ENCODE results near the gene FRMD5. TPM values are rescaled to one million over a fixed set of nuclear protein-coding genes. Genes with fewer than 3 reads are reported as not detected.
A peak's percentile ranks its signal among the peaks of the same experiment; 100 is the strongest.
"Not testable (repeated sequence)": the region's sequence is repeated elsewhere in the genome, so short reads cannot be mapped to it uniquely, and the experiment has no call there.

The FRMD5 gene
- 0.22 and 0.25 TPM in 2 replicates for total RNA-seq (2012; rRNA removed)

GRCh38 chr15:44195151-44195740 lies at the start of gene FRMD5:
FRMD5 (minus strand) TSS chr15:44195271.
- Histone ChIP-seq H3K4me1 (ENCODE audit: control insufficient read depth, insufficient read depth, low read length) (peaks cover 18% of the 10 kb centered on the region), H3K27me3 (ENCODE audit: control insufficient read depth, insufficient read depth, low read length) (peaks cover 6% of the 10 kb centered on the region), H3K36me3 (ENCODE audit: insufficient read depth, low read length) (no peaks in the 10 kb centered on the region), H3K9me3 (replicated peaks; ENCODE audit: low read length) (no peaks in the 10 kb centered on the region), H3K4me3 (ENCODE audit: low read length) (peak within 1 kb of the TSS; percentile 85), H3K9ac (ENCODE audit: low read depth, low read length) (no peak within 1 kb of the TSS), H3K4me2 (ENCODE audit: low read length) (peak within 1 kb of the TSS; percentile 98)

GRCh38 chr15:44243829-44244228 lies 48.8 kb upstream of the FRMD5 start:
- H3K9me3 ChIP-seq (replicated peaks; ENCODE audit: low read length), result no peaks in the 10 kb centered on the region

GRCh38 chr15:44243141-44243540 lies 48.1 kb upstream of the FRMD5 start:
- peaks cover 4% of the 10 kb centered on the region for H3K27me3 ChIP-seq (ENCODE audit: control insufficient read depth, insufficient read depth, low read length)
- no peak overlapping the region for H3K4me2 ChIP-seq (ENCODE audit: low read length)
- no peaks in the 10 kb centered on the region for H3K9me3 ChIP-seq (replicated peaks; ENCODE audit: low read length)
- no peaks in the 10 kb centered on the region for H3K4me1 ChIP-seq (ENCODE audit: control insufficient read depth, insufficient read depth, low read length)
- no peak overlapping the region for H3K4me3 ChIP-seq (ENCODE audit: low read length)
- H3K9ac ChIP-seq (ENCODE audit: low read depth, low read length), result no peak overlapping the region
- no peaks in the 10 kb centered on the region for H3K36me3 ChIP-seq (ENCODE audit: insufficient read depth, low read length)

More at GRCh38 chr15:44243829-44244228, 48.8 kb upstream of the FRMD5 start:
- Histone ChIP-seq H3K4me1 (ENCODE audit: control insufficient read depth, insufficient read depth, low read length) (no peaks in the 10 kb centered on the region), H3K4me3 (ENCODE audit: low read length) (no peak overlapping the region), H3K4me2 (ENCODE audit: low read length) (no peak overlapping the region), H3K9ac (ENCODE audit: low read depth, low read length) (no peak overlapping the region), H3K36me3 (ENCODE audit: insufficient read depth, low read length) (no peaks in the 10 kb centered on the region), H3K27me3 (ENCODE audit: control insufficient read depth, insufficient read depth, low read length) (peaks cover 4% of the 10 kb centered on the region)

- no peaks in the 10 kb centered on the region for H3K9me3 ChIP-seq (replicated peaks; ENCODE audit: low read length)
- H3K9ac ChIP-seq (ENCODE audit: low read depth, low read length), result no peak overlapping the region
- no peaks in the 10 kb centered on the region for H3K4me1 ChIP-seq (ENCODE audit: control insufficient read depth, insufficient read depth, low read length)
- H3K4me3 ChIP-seq (ENCODE audit: low read length), result no peak overlapping the region
- no peak overlapping the region for H3K4me2 ChIP-seq (ENCODE audit: low read length)
- no peaks in the 10 kb centered on the region for H3K36me3 ChIP-seq (ENCODE audit: insufficient read depth, low read length)
- peaks cover 6% of the 10 kb centered on the region for H3K27me3 ChIP-seq (ENCODE audit: control insufficient read depth, insufficient read depth, low read length)
These were observed 36.8 kb upstream of the FRMD5 start for GRCh38 chr15:44231842-44232241.

- not testable (repeated sequence) for H3K36me3 ChIP-seq (ENCODE audit: insufficient read depth, low read length); H3K9ac ChIP-seq (ENCODE audit: low read depth, low read length); H3K4me2 ChIP-seq (ENCODE audit: low read length)
These were observed 34.2 kb upstream of the FRMD5 start for GRCh38 chr15:44229301-44229700.

GRCh38 chr15:44227584-44227983 lies 32.5 kb upstream of the FRMD5 start:
- peaks cover 5% of the 10 kb centered on the region for H3K27me3 ChIP-seq (ENCODE audit: control insufficient read depth, insufficient read depth, low read length)
- H3K4me1 ChIP-seq (ENCODE audit: control insufficient read depth, insufficient read depth, low read length), result no peaks in the 10 kb centered on the region
- H3K9me3 ChIP-seq (replicated peaks; ENCODE audit: low read length), result no peaks in the 10 kb centered on the region
- H3K4me2 ChIP-seq (ENCODE audit: low read length), result no peak overlapping the region
- no peaks in the 10 kb centered on the region for H3K36me3 ChIP-seq (ENCODE audit: insufficient read depth, low read length)
- no peak overlapping the region for H3K9ac ChIP-seq (ENCODE audit: low read depth, low read length)
- no peak overlapping the region for H3K4me3 ChIP-seq (ENCODE audit: low read length)

More at GRCh38 chr15:44229301-44229700, 34.2 kb upstream of the FRMD5 start:
- not testable (repeated sequence) for H3K27me3 ChIP-seq (ENCODE audit: control insufficient read depth, insufficient read depth, low read length); H3K4me3 ChIP-seq (ENCODE audit: low read length); H3K9me3 ChIP-seq (replicated peaks; ENCODE audit: low read length); H3K4me1 ChIP-seq (ENCODE audit: control insufficient read depth, insufficient read depth, low read length)

- H3K4me3 ChIP-seq (ENCODE audit: low read length); H3K27me3 ChIP-seq (ENCODE audit: control insufficient read depth, insufficient read depth, low read length); H3K9me3 ChIP-seq (replicated peaks; ENCODE audit: low read length); H3K36me3 ChIP-seq (ENCODE audit: insufficient read depth, low read length); H3K9ac ChIP-seq (ENCODE audit: low read depth, low read length); H3K4me2 ChIP-seq (ENCODE audit: low read length); H3K4me1 ChIP-seq (ENCODE audit: control insufficient read depth, insufficient read depth, low read length): not testable (repeated sequence)
These were observed 31.9 kb upstream of the FRMD5 start for GRCh38 chr15:44227001-44227400.

- H3K36me3 ChIP-seq (ENCODE audit: insufficient read depth, low read length), result no peaks in the 10 kb centered on the region
- H3K27me3 ChIP-seq (ENCODE audit: control insufficient read depth, insufficient read depth, low read length), result peaks cover 5% of the 10 kb centered on the region
- H3K4me3 ChIP-seq (ENCODE audit: low read length), result no peak overlapping the region
- no peak overlapping the region for H3K9ac ChIP-seq (ENCODE audit: low read depth, low read length)
- peaks cover 4% of the 10 kb centered on the region for H3K4me1 ChIP-seq (ENCODE audit: control insufficient read depth, insufficient read depth, low read length)
- no peaks in the 10 kb centered on the region for H3K9me3 ChIP-seq (replicated peaks; ENCODE audit: low read length)
- no peak overlapping the region for H3K4me2 ChIP-seq (ENCODE audit: low read length)
These were observed 27.4 kb upstream of the FRMD5 start for GRCh38 chr15:44222478-44222877.

- H3K27me3 ChIP-seq (ENCODE audit: control insufficient read depth, insufficient read depth, low read length), result no peaks in the 10 kb centered on the region
- H3K9ac ChIP-seq (ENCODE audit: low read depth, low read length), result no peak overlapping the region
- no peaks in the 10 kb centered on the region for H3K36me3 ChIP-seq (ENCODE audit: insufficient read depth, low read length)
- H3K4me3 ChIP-seq (ENCODE audit: low read length), result no peak overlapping the region
- no peaks in the 10 kb centered on the region for H3K9me3 ChIP-seq (replicated peaks; ENCODE audit: low read length)
- H3K4me2 ChIP-seq (ENCODE audit: low read length), result no peak overlapping the region
- peaks cover 7% of the 10 kb centered on the region for H3K4me1 ChIP-seq (ENCODE audit: control insufficient read depth, insufficient read depth, low read length)
These were observed 24.0 kb upstream of the FRMD5 start for GRCh38 chr15:44219073-44219472.

- Histone ChIP-seq H3K4me2 (ENCODE audit: low read length) (no peak overlapping the region), H3K4me1 (ENCODE audit: control insufficient read depth, insufficient read depth, low read length) (peaks cover 7% of the 10 kb centered on the region), H3K27me3 (ENCODE audit: control insufficient read depth, insufficient read depth, low read length) (no peaks in the 10 kb centered on the region), H3K36me3 (ENCODE audit: insufficient read depth, low read length) (no peaks in the 10 kb centered on the region), H3K9me3 (replicated peaks; ENCODE audit: low read length) (no peaks in the 10 kb centered on the region), H3K4me3 (ENCODE audit: low read length) (no peak overlapping the region), H3K9ac (ENCODE audit: low read depth, low read length) (no peak overlapping the region)
These were observed 21.9 kb upstream of the FRMD5 start for GRCh38 chr15:44216958-44217357.

GRCh38 chr15:44215594-44215993 lies 20.5 kb upstream of the FRMD5 start:
- Histone ChIP-seq H3K4me3 (ENCODE audit: low read length) (no peak overlapping the region), H3K9me3 (replicated peaks; ENCODE audit: low read length) (no peaks in the 10 kb centered on the region), H3K36me3 (ENCODE audit: insufficient read depth, low read length) (no peaks in the 10 kb centered on the region)

GRCh38 chr15:44208956-44209355 lies 13.9 kb upstream of the FRMD5 start:
- no peak overlapping the region for H3K4me2 ChIP-seq (ENCODE audit: low read length)
- no peaks in the 10 kb centered on the region for H3K36me3 ChIP-seq (ENCODE audit: insufficient read depth, low read length)
- peaks cover 9% of the 10 kb centered on the region for H3K4me1 ChIP-seq (ENCODE audit: control insufficient read depth, insufficient read depth, low read length)
- H3K9ac ChIP-seq (ENCODE audit: low read depth, low read length), result no peak overlapping the region
- no peaks in the 10 kb centered on the region for H3K27me3 ChIP-seq (ENCODE audit: control insufficient read depth, insufficient read depth, low read length)
- no peak overlapping the region for H3K4me3 ChIP-seq (ENCODE audit: low read length)
- no peaks in the 10 kb centered on the region for H3K9me3 ChIP-seq (replicated peaks; ENCODE audit: low read length)

More at GRCh38 chr15:44215594-44215993, 20.5 kb upstream of the FRMD5 start:
- Histone ChIP-seq H3K4me2 (ENCODE audit: low read length) (peak overlapping the region; percentile 38), H3K27me3 (ENCODE audit: control insufficient read depth, insufficient read depth, low read length) (no peaks in the 10 kb centered on the region), H3K9ac (ENCODE audit: low read depth, low read length) (no peak overlapping the region), H3K4me1 (ENCODE audit: control insufficient read depth, insufficient read depth, low read length) (peaks cover 7% of the 10 kb centered on the region)

Data from skeletal muscle satellite cell (primary cell).